Daoy (cell line): ENCODE measurements around the gene PCYT2. TPM values are rescaled to one million over a fixed set of nuclear protein-coding genes. Genes with fewer than 3 reads are reported as not detected.

Experiments
- DNase-seq: peaks from one replicate; pipeline ENCODE4 v3.0.0-alpha.2; 2015; ENCODE audit warnings: low read depth
- total RNA-seq: library from RNA; depleted of rRNA; stranded (reverse); fragments of >200 nt; shearing (Covaris generic); gene quantifications from 2 replicates; pipeline ENCODE4 v1.2.3, GENCODE V29; 2014

PCYT2 gene
- total RNA-seq, 1 experiment from 2014 or later = 17.9 TPM

- DNase-seq = peak; percentile 96
These were observed 39.6 kb downstream of the PCYT2 start for GRCh38 chr17:81871387-81872230.

- no peak for DNase-seq
These were observed 40.2 kb downstream of the PCYT2 start, which contains the start of gene ARHGDIA for GRCh38 chr17:81870981-81871386. ARHGDIA (minus strand) TSS chr17:81871337; CDS start chr17:81869930, 1,407 bp downstream.

- DNase-seq = peak; percentile 71
These were observed 40.8 kb downstream of the PCYT2 start for GRCh38 chr17:81870131-81870980.

GRCh38 chr17:81869221-81870130, 41.7 kb downstream of the PCYT2 start:
- DNase-seq = peak; percentile 39

GRCh38 chr17:81868674-81869220, 42.5 kb downstream of the PCYT2 start:
- DNase-seq = peak; percentile 88

GRCh38 chr17:81867991-81868673, 43.1 kb downstream of the PCYT2 start:
- DNase-seq = peak; percentile 62

- peak; percentile 67 for DNase-seq
These were observed 43.8 kb downstream of the PCYT2 start for GRCh38 chr17:81867170-81867990.

GRCh38 chr17:81866440-81867169, 44.6 kb downstream of the PCYT2 start:
- DNase-seq = no peak

GRCh38 chr17:81865733-81866439, 45.3 kb downstream of the PCYT2 start:
- peak; percentile 36 for DNase-seq

GRCh38 chr17:81865358-81865732, 45.9 kb downstream of the PCYT2 start:
- DNase-seq = no peak

- DNase-seq = no peak
These were observed 47.1 kb downstream of the PCYT2 start for GRCh38 chr17:81863833-81864768.

GRCh38 chr17:81863123-81863675, 48.0 kb downstream of the PCYT2 start:
- DNase-seq = no peak

- DNase-seq = peak; percentile 100
These were observed 50.2 kb downstream of the PCYT2 start for GRCh38 chr17:81860756-81861568.

- DNase-seq = no peak
These were observed 51.1 kb downstream of the PCYT2 start, which contains the start of gene P4HB for GRCh38 chr17:81859906-81860755. P4HB (minus strand) TSS chr17:81860535; CDS start chr17:81860471, 64 bp downstream.
